ENCODE results near the gene COX15. TPM values are rescaled to one million over a fixed set of nuclear protein-coding genes. Genes with fewer than 3 reads are reported as not detected.
"Not testable (repeated sequence)": the region's sequence is repeated elsewhere in the genome, so short reads cannot be mapped to it uniquely, and the experiment has no call there.

Gene COX15
- total RNA-seq, 4 donors from 2014 or later: 30.3 to 63.9 (median 41.0) TPM

- H3K27ac ChIP-seq: no peak overlapping the region
- TF ChIP-seq CTCF (IDR thresholded peaks at IDR 0.05): no peak
- TF ChIP-seq POLR2A (IDR thresholded peaks at IDR 0.05): no peak
- 94 to 100% methylated on average over 1 of the region's 1 CpG for WGBS, 2 donors
- H3K27me3 ChIP-seq: no peaks in the 10 kb centered on the region
- H3K4me1 ChIP-seq: no peaks in the 10 kb centered on the region
- intact Hi-C loops (cut with DNase I): no loop called here
- H3K36me3 ChIP-seq: peaks cover 30 to 50% of the 10 kb centered on the region in 2 donors
- H3K4me3 ChIP-seq (replicated peaks in 1 of 3): no peak overlapping the region
- no peaks in the 10 kb centered on the region for H3K9me3 ChIP-seq
- no peak for DNase-seq
Measured at GRCh38 chr10:99754670-99755069, 22.7 kb upstream of the COX15 start.

GRCh38 chr10:99750641-99751040 is 18.7 kb upstream of the COX15 start:
- Histone ChIP-seq H3K4me1 (no peaks in the 10 kb centered on the region), H3K9me3 (no peaks in the 10 kb centered on the region), H3K36me3 (peaks cover 31 to 60% of the 10 kb centered on the region in 2 donors), H3K27ac (no peak overlapping the region), H3K4me3 (replicated peaks in 1 of 3) (no peak overlapping the region), H3K27me3 (no peaks in the 10 kb centered on the region)
- DNase-seq: no peak
- intact Hi-C loops (cut with DNase I): no loop called here
- TF ChIP-seq CTCF (IDR thresholded peaks at IDR 0.05) (no peak), POLR2A (IDR thresholded peaks at IDR 0.05) (no peak)

GRCh38 chr10:99748823-99749451 is 17.0 kb upstream of the COX15 start:
- Histone ChIP-seq H3K27ac (no peak overlapping the region), H3K27me3 (no peaks in the 10 kb centered on the region), H3K36me3 (peaks cover 37 to 62% of the 10 kb centered on the region in 2 donors), H3K4me1 (no peaks in the 10 kb centered on the region), H3K4me3 (replicated peaks in 1 of 3) (no peak overlapping the region), H3K9me3 (no peaks in the 10 kb centered on the region)
- intact Hi-C loops (cut with DNase I): no loop called here
- TF ChIP-seq CTCF (IDR thresholded peaks at IDR 0.05) (no peak), POLR2A (IDR thresholded peaks at IDR 0.05) (no peak)
- 94 to 97% methylated on average over 2 of the region's 2 CpGs for WGBS, 2 donors
- no peak for DNase-seq

- intact Hi-C loops (cut with DNase I); H3K4me3 ChIP-seq (replicated peaks in 1 of 3); H3K9me3 ChIP-seq; DNase-seq; H3K27me3 ChIP-seq; H3K27ac ChIP-seq: not testable (repeated sequence)
- peaks cover 5 to 14% of the 10 kb centered on the region in 2 donors for H3K4me1 ChIP-seq
- H3K36me3 ChIP-seq: peaks cover 41 to 59% of the 10 kb centered on the region in 2 donors
- 95 to 96% methylated on average over 2 of the region's 2 CpGs for WGBS, 2 donors
Measured at GRCh38 chr10:99746166-99746565, 14.2 kb upstream of the COX15 start.

GRCh38 chr10:99743841-99744240 is 11.9 kb upstream of the COX15 start:
- H3K9me3 ChIP-seq: no peaks in the 10 kb centered on the region
- intact Hi-C loops (cut with DNase I): no loop called here
- no peak overlapping the region for H3K4me3 ChIP-seq (replicated peaks in 1 of 3)
- no peak overlapping the region for H3K27ac ChIP-seq
- no peaks in the 10 kb centered on the region for H3K27me3 ChIP-seq
- no peak for TF ChIP-seq POLR2A (IDR thresholded peaks at IDR 0.05)
- TF ChIP-seq CTCF (IDR thresholded peaks at IDR 0.05): no peak
- no peak for DNase-seq
- H3K36me3 ChIP-seq: peaks cover 57 to 69% of the 10 kb centered on the region in 2 donors
- 90 to 91% methylated on average over 3 of the region's 3 CpGs for WGBS, 2 donors
- H3K4me1 ChIP-seq: peaks cover 5 to 15% of the 10 kb centered on the region in 2 donors

Measured in thyroid gland (tissue), 4 donors.